RPMI7951 (cell line): ENCODE measurements around the gene RPLP2. TPM values are rescaled to one million over a fixed set of nuclear protein-coding genes. Genes with fewer than 3 reads are reported as not detected.

Experiments
- DNase-seq: peaks from one replicate; pipeline ENCODE4 v3.0.0-alpha.2; 2012; ENCODE audit warnings: low read depth
- total RNA-seq: library from RNA; depleted of rRNA; stranded (reverse); fragments of >200 nt; shearing (Covaris generic); gene quantifications from 2 replicates; pipeline ENCODE4 v1.2.3, GENCODE V29; 2014

The RPLP2 gene
- total RNA-seq, 1 experiment from 2014 or later: 886 TPM

DNA sequence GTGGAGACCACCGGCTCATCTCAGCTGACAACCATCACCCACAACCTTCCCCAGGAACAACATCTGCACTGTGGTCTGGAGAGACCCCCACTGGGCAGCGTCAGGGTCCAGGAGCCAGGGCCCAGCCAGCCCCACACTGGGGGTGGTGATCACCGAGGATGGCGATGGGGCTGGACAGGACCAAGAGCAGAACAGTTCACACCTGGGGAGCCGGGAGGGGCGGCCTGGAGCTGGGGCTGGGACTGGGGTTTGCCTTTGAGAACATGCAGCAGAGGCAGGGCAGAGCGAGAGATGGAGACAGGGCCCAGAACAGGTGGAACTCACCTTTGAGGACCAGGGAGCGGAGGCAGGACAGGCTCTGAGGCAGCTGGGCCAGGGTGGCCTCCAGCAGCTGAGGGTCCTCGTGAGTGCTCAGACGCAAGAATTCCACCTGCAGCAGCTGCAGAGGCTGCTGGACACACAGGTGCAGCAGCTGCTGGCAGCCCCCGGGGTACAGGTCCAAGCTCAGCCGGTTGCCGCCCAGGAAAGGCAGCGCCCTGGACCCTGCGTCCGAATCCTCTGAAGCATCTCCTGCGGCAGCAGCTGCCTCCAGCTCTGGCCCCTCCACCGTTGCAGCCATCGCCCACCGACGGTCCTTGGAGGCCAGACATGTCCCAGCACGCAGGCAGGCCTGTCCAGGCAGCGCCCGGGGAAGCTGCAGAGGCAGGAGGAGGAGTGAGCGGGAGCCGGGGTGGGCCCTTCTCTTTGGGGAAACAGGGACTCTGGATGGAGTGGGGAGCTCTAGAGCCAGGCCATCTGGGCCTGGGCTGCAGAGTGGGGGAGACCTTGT, 5.8 kb upstream of the RPLP2 start:
- no peak for DNase-seq

- no peak for DNase-seq
These were observed 5.2 kb upstream of the RPLP2 start for GRCh38 chr11:804599-804964.

GRCh38 chr11:808427-809286, 1.1 kb upstream of the RPLP2 start:
- DNase-seq: peak; percentile 81

DNA sequence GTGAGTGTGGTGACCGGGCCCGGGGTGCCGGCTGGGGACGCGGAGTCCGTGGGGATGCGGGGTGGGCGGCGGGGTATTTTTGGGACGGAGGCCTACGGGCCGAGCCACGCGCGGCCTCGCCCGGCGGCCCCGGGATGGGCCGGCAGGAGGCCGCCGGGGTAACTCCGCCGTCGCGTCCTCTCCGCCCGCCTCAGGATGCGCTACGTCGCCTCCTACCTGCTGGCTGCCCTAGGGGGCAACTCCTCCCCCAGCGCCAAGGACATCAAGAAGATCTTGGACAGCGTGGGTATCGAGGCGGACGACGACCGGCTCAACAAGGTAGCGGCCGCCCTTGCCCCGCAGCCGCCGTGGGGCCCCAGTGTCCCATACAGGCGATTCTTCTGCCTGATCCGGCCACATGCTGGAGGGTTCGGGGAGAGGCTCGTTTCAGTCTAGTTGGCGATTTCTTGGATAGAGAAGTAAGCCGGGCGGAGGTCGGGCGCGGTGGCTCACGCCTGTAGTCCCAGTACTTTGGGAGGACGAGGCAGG, 337 bp downstream of the RPLP2 start:
- no peak for DNase-seq

- no peak for DNase-seq
These were observed 1.9 kb downstream of the RPLP2 start for GRCh38 chr11:811446-812245.

DNA sequence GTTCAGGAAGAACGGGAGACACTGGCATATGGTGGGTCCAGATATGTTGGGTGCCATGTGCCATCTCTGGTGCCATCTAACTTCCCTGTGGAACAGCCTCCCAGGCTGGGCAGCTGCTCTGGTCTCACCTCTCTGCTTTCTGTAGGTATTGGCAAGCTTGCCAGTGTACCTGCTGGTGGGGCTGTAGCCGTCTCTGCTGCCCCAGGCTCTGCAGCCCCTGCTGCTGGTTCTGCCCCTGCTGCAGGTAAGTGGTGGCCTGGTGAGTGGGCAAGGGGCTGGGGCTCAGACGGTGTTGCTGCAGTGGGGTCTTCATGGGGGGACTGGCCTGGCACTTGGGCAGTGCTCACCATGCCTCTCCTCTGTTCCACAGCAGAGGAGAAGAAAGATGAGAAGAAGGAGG, 2.6 kb downstream of the RPLP2 start:
- no peak for DNase-seq

- no peak for DNase-seq
These were observed 3.3 kb downstream of the RPLP2 start for GRCh38 chr11:813072-813455.

GRCh38 chr11:813456-814096, 3.8 kb downstream of the RPLP2 start:
- DNase-seq: no peak

- DNase-seq: no peak
These were observed 6.1 kb downstream of the RPLP2 start for GRCh38 chr11:815675-816432.

GRCh38 chr11:816433-816779, 6.6 kb downstream of the RPLP2 start:
- DNase-seq: no peak

DNA sequence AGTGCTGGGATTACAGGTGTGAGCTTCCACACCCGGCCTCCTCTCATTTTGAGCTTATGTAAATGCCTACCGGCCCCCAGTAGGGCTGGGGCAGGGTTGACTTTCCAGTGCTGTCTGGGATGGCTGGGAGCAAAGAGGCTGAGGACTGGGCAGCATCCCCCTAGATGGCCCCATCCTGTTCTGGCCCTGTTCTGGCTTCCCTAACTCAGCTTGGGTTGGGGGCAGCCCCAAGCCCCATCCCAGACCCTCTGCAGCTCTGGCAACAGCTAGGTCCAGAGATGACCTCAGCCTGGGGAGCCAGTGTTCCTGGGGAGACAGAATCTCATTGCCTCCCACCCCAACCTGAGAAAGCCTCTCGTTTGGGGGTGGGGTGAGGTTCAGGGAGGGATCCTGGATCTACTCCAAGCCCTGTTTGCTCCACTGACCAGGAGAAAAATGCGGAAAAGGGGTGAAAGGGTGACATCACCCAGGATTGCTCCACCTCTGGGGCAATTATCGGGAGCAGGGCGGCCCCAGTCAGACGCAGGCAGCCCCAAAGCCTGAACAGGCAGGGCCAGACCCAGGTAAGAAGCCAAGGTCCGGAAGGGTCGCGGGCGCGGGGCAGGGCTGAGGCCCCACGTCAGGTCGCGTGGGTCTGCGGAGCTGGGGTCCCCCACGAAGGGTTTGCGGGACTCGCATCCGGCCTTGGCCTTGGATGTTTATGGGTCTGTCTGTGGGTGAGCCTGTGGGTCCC, 8.8 kb downstream of the RPLP2 start, which contains the start of gene PNPLA2:
Gene PNPLA2, plus strand, starts transcription at position 519 of the 733 bp plus-strand sequence. CDS start 805 bp downstream, outside the sequence.
- no peak for DNase-seq

GRCh38 chr11:819129-819931, 9.6 kb downstream of the RPLP2 start:
- peak; percentile 81 for DNase-seq

DNA sequence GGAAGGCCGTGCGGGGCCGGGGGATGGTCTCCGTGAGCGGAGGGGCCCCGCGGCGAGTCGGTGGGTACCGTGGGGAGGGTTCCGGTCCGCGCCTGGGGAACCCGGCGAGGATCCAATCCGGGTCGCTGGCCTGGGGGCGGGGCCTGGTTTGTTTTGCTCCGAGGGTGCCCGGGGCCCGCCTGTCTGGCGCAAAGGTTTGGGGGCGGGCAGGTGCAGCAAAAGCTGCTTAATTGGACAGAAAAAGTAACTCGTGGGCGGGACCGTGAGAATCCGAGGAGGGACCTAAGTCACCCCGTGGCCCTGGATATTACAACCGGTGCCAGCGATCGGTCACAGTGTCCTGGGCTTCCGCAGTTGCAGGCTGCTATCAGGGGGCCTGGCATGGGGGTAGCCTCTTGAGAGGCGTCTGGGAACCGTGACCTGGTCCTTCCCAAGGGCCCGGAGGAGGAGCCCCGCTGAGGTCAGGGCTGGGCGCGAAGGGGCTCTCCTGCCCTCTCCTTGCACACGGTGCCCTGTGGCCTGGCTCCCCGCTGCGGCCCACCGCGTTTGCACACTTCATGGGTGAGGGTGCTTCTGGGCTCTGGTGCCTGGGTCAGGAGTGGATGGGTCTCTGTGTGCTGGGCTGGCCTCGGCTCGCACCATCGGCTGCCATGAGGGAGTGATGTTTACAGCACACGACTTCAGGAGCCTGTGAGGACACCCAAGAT, 10.3 kb downstream of the RPLP2 start:
- DNase-seq: peak; percentile 77

GRCh38 chr11:820655-821511, 11.1 kb downstream of the RPLP2 start:
- peak; percentile 83 for DNase-seq

- DNase-seq: peak; percentile 41
These were observed 12.0 kb downstream of the RPLP2 start for GRCh38 chr11:821512-822371.
